ENCODE data around the gene LRP1B.

DNA sequence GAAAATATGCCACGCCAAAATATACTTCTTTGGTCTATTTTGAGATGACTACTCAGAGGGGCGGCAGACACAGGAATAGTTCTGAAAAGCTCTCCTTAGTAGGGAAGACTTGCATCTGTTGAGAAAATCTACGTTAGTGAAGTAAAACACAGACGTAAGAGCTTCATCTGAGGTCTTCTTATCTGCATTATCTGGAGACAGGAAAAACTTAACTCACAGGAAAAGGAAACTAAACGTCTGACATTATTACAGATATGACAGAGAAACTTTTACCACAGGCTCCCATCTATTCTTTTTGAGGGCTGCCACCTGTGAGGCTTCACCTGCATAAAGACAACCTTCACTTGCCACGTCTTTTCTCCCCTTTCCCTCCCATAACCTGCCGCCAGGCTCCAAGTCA is 1295.7 kb downstream of the LRP1B start:
- TF ChIP-seq, protein P1, sequence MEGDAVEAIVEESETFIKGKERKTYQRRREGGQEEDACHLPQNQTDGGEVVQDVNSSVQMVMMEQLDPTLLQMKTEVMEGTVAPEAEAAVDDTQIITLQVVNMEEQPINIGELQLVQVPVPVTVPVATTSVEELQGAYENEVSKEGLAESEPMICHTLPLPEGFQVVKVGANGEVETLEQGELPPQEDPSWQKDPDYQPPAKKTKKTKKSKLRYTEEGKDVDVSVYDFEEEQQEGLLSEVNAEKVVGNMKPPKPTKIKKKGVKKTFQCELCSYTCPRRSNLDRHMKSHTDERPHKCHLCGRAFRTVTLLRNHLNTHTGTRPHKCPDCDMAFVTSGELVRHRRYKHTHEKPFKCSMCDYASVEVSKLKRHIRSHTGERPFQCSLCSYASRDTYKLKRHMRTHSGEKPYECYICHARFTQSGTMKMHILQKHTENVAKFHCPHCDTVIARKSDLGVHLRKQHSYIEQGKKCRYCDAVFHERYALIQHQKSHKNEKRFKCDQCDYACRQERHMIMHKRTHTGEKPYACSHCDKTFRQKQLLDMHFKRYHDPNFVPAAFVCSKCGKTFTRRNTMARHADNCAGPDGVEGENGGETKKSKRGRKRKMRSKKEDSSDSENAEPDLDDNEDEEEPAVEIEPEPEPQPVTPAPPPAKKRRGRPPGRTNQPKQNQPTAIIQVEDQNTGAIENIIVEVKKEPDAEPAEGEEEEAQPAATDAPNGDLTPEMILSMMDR (IDR thresholded peaks at IDR 0.05): no peak
- no peak for TF ChIP-seq POLR2A (IDR thresholded peaks at IDR 0.05)
